HepG2 (cell line): ENCODE results near the gene GMEB2. TPM values are rescaled to one million over a fixed set of nuclear protein-coding genes. Genes with fewer than 3 reads are reported as not detected.

ENCODE experiments used
- AHR ChIP-seq: IDR thresholded peaks from 2 replicates; pipeline ENCODE4 v1.6.1; 2018; ENCODE audit warnings: missing genetic modification reagents, missing compliant biosample characterization
- FOSL1 ChIP-seq: sonication (generic); formaldehyde crosslinking; IDR thresholded peaks from 2 replicates; pipeline ENCODE4 v1.9.0; 2021; ENCODE audit warnings: missing genetic modification reagents, borderline replicate concordance
- GTF3A ChIP-seq: sonication (generic); formaldehyde crosslinking; conservative IDR thresholded peaks from 2 replicates; pipeline ENCODE4 v1.4.0; 2020; ENCODE audit warnings: mild to moderate bottlenecking, missing genetic modification reagents
- NFIC ChIP-seq: IDR thresholded peaks from 2 replicates; pipeline ENCODE4 v1.6.1; 2012; ENCODE audit warnings: mild to moderate bottlenecking, low read length, inconsistent platforms
- TEAD3 ChIP-seq: optimal IDR thresholded peaks from 2 replicates; pipeline ENCODE3; 2016; ENCODE audit warnings: borderline replicate concordance
- ZFP90 ChIP-seq: sonication (generic); formaldehyde crosslinking; IDR thresholded peaks from 2 replicates; pipeline ENCODE4 v1.8.0; 2022; ENCODE audit warnings: missing genetic modification reagents, mild to moderate bottlenecking, inconsistent platforms, borderline replicate concordance
- ZNF614 ChIP-seq: IDR thresholded peaks from 2 replicates; pipeline ENCODE4 v1.6.1; 2018; ENCODE audit warnings: missing biosample characterization, missing genetic modification reagents, inconsistent platforms, borderline replicate concordance
- ZNF672 ChIP-seq: sonication (generic); formaldehyde crosslinking; IDR thresholded peaks from 2 replicates; pipeline ENCODE4 v1.8.1; 2022; ENCODE audit warnings: missing genetic modification reagents
- ZNF678 ChIP-seq: sonication (generic); formaldehyde crosslinking; IDR thresholded peaks from 2 replicates; pipeline ENCODE4 v1.4.0; 2020; ENCODE audit warnings: mild to moderate bottlenecking, missing genetic modification reagents
- ZNF772 ChIP-seq: sonication (generic); formaldehyde crosslinking; IDR thresholded peaks from 2 replicates; pipeline ENCODE4 v1.5.0; 2020; ENCODE audit warnings: mild to moderate bottlenecking, missing genetic modification reagents
- ZNF782 ChIP-seq: sonication (generic); formaldehyde crosslinking; IDR thresholded peaks from 2 replicates; pipeline ENCODE4 v1.4.0; 2020; ENCODE audit warnings: missing genetic modification reagents, mild to moderate bottlenecking, borderline replicate concordance
- polyA plus RNA-seq, 8 experiments: library from polyadenylated mRNA; depleted of rRNA in 3 of 8; stranded (reverse) in 7 of 8; unstranded in 1 of 8; fragments of >200 nt; fragmentation: Illumina TruSeq in 4 of 8; extraction: Trizol in 4 of 8; gene quantifications; 2 replicates each; pipeline versions ENCODE4 v1.2.1 to v1.2.3, GENCODE V29; 2011 to 2016; ENCODE audit warnings: low read depth in 4 of 8, missing spikeins in 1 of 8, mixed read lengths in 1 of 8; ENCODE audit not compliant: insufficient read depth in 1 of 8
- total RNA-seq, 5 experiments: library from RNA; depleted of rRNA; stranded (reverse); fragments of >200 nt; fragmentation: Illumina TruSeq; extraction: Trizol; gene quantifications; 2 replicates each; pipeline ENCODE4 v1.2.3, GENCODE V29; 2016; ENCODE audit warnings: low read depth in 1 of 5
- TF ChIP-seq, protein P1 (sequence below): IDR thresholded peaks from 2 replicates; pipeline ENCODE4 v1.6.1; 2016; ENCODE audit warnings: missing biosample characterization, missing genetic modification reagents, low read depth
- TF ChIP-seq, protein P2 (sequence below): sonication (generic); formaldehyde crosslinking; IDR thresholded peaks from 2 replicates; pipeline ENCODE4 v1.4.0; 2020; ENCODE audit warnings: mild to moderate bottlenecking, missing genetic modification reagents
- TF ChIP-seq, protein P3 (sequence below): IDR thresholded peaks from 2 replicates; pipeline ENCODE4 v1.6.1; 2018; ENCODE audit warnings: missing genetic modification reagents
- TF ChIP-seq, protein P4 (sequence below): sonication (generic); formaldehyde crosslinking; IDR thresholded peaks from 2 replicates; pipeline ENCODE4 v1.5.1; 2020; ENCODE audit warnings: mild to moderate bottlenecking, moderate library complexity, missing genetic modification reagents

The GMEB2 gene
- total and polyA plus RNA-seq, 2 of the 13 experiments (the other 11 are each of a cell fraction or from before 2014, with no cell fraction given): 10.6 to 12.4 TPM

DNA sequence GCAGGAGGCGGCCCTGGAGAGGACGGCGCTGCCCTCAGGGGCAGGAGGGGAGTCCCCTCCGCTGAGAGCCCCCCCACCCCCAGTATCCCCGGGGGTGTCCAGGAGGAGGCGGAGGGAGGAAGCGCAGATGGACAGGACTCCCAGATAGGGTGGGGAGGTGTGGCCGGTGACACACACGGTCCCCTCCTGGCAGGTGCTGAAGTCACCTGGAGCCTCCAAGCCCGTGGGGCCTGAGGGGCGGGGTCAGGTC, 25.0 kb upstream of the GMEB2 start (continued):
- TF ChIP-seq, protein P1, sequence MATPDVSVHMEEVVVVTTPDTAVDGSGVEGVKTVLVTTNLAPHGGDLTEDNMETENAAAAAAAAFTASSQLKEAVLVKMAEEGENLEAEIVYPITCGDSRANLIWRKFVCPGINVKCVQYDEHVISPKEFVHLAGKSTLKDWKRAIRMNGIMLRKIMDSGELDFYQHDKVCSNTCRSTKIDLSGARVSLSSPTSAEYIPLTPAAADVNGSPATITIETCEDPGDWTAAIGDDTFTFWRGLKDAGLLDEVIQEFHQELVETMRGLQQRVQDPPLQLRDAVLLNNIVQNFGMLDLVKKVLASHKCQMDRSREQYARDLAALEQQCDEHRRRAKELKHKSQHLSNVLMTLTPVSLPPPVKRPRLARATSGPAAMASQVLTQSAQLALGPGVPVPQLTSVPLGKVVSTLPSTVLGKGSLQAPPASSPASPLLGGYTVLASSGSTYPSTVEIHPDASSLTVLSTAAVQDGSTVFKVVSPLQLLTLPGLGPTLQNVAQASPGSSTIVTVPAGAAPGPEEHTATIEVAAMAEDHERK (CRISPR knock-in tag): no peak
- TF ChIP-seq GTF3A (0 out of 2 replicates have a peak, but pooled peaks have one; percentile 59), ZNF614 (CRISPR knock-in tag) (0 out of 2 replicates have a peak, but pooled peaks have one; percentile 5), ZNF782 (CRISPR knock-in tag) (peak; percentile 26; the same call in 1 of the 2 replicates), TEAD3 (CRISPR knock-in tag) (peak; percentile 3), ZNF672 (CRISPR knock-in tag) (peak; percentile 7; the same call in 1 of the 2 replicates), ZFP90 (CRISPR knock-in tag) (0 out of 2 replicates have a peak, but pooled peaks have one; percentile 9), NFIC (no peak), AHR (CRISPR knock-in tag) (peak; percentile 29; the same call in 1 of the 2 replicates), ZNF772 (CRISPR knock-in tag) (0 out of 2 replicates have a peak, but pooled peaks have one; percentile 1), ZNF678 (CRISPR knock-in tag) (no peak), FOSL1 (CRISPR knock-in tag) (no peak)
- TF ChIP-seq, protein P2, sequence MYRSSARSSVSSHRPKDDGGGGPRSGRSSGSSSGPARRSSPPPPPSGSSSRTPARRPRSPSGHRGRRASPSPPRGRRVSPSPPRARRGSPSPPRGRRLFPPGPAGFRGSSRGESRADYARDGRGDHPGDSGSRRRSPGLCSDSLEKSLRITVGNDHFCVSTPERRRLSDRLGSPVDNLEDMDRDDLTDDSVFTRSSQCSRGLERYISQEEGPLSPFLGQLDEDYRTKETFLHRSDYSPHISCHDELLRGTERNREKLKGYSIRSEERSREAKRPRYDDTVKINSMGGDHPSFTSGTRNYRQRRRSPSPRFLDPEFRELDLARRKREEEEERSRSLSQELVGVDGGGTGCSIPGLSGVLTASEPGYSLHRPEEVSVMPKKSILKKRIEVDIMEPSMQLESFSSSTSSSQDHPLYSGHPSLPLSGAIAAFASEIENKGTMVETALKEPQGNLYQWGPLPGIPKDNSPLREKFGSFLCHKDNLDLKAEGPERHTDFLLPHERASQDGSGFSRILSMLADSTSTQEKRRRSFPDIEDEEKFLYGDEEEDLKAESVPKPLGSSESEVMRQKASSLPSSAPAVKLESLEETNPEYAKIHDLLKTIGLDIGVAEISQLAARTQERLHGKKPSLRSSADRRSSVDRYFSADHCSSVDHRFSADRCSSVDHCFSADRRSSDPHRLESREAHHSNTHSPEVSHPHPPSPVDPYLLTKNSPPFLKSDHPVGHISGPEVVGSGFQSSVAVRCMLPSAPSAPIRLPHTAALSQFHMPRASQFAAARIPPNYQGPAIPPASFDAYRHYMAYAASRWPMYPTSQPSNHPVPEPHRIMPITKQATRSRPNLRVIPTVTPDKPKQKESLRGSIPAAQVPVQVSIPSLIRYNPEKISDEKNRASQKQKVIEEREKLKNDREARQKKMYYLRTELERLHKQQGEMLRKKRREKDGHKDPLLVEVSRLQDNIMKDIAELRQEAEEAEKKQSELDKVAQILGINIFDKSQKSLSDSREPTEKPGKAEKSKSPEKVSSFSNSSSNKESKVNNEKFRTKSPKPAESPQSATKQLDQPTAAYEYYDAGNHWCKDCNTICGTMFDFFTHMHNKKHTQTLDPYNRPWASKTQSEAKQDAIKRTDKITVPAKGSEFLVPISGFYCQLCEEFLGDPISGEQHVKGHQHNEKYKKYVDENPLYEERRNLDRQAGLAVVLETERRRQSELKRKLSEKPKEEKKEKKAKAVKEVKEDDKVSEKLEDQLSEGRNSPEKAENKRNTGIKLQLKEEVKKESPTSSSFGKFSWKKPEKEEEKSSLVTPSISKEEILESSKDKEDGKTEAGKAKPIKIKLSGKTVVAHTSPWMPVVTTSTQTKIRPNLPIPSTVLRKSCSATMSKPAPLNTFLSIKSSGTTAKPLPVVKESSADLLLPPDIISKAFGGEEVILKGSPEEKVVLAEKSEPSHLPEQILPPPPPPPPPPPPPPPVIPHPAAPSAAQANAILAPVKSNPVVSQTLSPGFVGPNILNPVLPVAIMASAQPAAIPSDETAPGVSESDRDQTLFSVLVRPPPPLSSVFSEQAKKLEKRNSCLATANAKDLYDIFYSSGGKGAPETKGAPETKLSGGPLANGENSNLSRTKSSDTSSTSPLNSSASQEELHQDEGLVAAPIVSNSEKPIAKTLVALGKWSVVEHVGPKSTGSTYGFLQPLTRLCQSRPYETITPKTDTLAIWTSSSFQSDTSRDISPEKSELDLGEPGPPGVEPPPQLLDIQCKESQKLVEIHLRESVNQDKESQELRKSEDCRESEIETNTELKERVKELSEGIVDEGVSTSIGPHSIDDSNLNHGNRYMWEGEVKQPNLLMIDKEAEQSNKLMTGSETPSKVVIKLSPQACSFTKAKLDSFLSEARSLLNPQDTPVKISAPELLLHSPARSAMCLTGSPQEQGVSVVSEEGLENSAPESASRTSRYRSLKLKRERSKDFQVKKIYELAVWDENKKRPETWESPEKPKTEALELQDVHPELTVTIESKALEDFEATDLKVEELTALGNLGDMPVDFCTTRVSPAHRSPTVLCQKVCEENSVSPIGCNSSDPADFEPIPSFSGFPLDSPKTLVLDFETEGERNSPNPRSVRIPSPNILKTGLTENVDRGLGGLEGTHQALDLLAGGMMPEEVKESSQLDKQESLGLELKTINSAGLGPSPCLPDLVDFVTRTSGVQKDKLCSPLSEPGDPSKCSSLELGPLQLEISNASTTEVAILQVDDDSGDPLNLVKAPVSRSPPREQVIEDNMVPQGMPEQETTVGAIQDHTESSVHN: no peak
- TF ChIP-seq, protein P3, sequence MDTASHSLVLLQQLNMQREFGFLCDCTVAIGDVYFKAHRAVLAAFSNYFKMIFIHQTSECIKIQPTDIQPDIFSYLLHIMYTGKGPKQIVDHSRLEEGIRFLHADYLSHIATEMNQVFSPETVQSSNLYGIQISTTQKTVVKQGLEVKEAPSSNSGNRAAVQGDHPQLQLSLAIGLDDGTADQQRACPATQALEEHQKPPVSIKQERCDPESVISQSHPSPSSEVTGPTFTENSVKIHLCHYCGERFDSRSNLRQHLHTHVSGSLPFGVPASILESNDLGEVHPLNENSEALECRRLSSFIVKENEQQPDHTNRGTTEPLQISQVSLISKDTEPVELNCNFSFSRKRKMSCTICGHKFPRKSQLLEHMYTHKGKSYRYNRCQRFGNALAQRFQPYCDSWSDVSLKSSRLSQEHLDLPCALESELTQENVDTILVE (CRISPR knock-in tag): no peak
- TF ChIP-seq, protein P4, sequence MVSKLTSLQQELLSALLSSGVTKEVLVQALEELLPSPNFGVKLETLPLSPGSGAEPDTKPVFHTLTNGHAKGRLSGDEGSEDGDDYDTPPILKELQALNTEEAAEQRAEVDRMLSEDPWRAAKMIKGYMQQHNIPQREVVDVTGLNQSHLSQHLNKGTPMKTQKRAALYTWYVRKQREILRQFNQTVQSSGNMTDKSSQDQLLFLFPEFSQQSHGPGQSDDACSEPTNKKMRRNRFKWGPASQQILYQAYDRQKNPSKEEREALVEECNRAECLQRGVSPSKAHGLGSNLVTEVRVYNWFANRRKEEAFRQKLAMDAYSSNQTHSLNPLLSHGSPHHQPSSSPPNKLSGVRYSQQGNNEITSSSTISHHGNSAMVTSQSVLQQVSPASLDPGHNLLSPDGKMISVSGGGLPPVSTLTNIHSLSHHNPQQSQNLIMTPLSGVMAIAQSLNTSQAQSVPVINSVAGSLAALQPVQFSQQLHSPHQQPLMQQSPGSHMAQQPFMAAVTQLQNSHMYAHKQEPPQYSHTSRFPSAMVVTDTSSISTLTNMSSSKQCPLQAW (CRISPR knock-in tag): 0 out of 2 replicates have a peak, but pooled peaks have one; percentile 62
